ENCODE results near the gene CHAT.

GRCh38 chr10:49686651-49687050 is 72.8 kb downstream of the CHAT start:
- TF ChIP-seq CTCF (conservative IDR thresholded peaks at IDR 0.05; ENCODE audit: low read length) (no peak), EZH2phosphoT487 (IDR thresholded peaks at IDR 0.05; ENCODE audit: borderline replicate concordance, low read depth, low read length) (no peak)

Data from OCI-LY7 (cell line).